Measurements from ENCODE around the gene PRR15.

DNA sequence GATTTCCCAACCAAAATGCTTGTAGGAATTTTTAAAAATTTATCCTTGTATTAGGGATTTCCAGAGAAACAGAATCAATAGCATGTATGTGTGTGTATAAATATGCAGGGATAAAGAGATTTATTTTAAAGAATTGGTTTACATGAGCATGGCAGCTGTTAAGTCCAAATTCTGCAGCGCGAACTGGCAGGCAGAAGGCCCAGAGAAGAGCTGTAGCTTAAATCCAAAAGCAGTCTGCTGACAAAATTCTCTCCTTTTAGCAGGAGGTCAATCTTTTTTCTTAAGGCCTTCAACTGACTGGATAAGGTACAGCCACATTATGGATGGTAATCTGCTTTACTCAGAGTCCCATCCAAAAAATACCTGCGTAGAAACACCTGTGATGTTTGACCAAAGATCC is 42.0 kb downstream of the PRR15 start:
- TF ChIP-seq, protein P1, sequence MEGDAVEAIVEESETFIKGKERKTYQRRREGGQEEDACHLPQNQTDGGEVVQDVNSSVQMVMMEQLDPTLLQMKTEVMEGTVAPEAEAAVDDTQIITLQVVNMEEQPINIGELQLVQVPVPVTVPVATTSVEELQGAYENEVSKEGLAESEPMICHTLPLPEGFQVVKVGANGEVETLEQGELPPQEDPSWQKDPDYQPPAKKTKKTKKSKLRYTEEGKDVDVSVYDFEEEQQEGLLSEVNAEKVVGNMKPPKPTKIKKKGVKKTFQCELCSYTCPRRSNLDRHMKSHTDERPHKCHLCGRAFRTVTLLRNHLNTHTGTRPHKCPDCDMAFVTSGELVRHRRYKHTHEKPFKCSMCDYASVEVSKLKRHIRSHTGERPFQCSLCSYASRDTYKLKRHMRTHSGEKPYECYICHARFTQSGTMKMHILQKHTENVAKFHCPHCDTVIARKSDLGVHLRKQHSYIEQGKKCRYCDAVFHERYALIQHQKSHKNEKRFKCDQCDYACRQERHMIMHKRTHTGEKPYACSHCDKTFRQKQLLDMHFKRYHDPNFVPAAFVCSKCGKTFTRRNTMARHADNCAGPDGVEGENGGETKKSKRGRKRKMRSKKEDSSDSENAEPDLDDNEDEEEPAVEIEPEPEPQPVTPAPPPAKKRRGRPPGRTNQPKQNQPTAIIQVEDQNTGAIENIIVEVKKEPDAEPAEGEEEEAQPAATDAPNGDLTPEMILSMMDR (IDR thresholded peaks at IDR 0.05; ENCODE audit: insufficient read depth, low read length), result no peak
- TF ChIP-seq, protein P2, sequence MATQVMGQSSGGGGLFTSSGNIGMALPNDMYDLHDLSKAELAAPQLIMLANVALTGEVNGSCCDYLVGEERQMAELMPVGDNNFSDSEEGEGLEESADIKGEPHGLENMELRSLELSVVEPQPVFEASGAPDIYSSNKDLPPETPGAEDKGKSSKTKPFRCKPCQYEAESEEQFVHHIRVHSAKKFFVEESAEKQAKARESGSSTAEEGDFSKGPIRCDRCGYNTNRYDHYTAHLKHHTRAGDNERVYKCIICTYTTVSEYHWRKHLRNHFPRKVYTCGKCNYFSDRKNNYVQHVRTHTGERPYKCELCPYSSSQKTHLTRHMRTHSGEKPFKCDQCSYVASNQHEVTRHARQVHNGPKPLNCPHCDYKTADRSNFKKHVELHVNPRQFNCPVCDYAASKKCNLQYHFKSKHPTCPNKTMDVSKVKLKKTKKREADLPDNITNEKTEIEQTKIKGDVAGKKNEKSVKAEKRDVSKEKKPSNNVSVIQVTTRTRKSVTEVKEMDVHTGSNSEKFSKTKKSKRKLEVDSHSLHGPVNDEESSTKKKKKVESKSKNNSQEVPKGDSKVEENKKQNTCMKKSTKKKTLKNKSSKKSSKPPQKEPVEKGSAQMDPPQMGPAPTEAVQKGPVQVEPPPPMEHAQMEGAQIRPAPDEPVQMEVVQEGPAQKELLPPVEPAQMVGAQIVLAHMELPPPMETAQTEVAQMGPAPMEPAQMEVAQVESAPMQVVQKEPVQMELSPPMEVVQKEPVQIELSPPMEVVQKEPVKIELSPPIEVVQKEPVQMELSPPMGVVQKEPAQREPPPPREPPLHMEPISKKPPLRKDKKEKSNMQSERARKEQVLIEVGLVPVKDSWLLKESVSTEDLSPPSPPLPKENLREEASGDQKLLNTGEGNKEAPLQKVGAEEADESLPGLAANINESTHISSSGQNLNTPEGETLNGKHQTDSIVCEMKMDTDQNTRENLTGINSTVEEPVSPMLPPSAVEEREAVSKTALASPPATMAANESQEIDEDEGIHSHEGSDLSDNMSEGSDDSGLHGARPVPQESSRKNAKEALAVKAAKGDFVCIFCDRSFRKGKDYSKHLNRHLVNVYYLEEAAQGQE (IDR thresholded peaks at IDR 0.05; ENCODE audit: insufficient replicate concordance, low read depth), result no peak
- TF ChIP-seq SPI1 (IDR thresholded peaks at IDR 0.05; ENCODE audit: borderline replicate concordance, low read depth), result no peak
